ENCODE results near the gene PPP1R14B. TPM values are rescaled to one million over a fixed set of nuclear protein-coding genes. Genes with fewer than 3 reads are reported as not detected.

Gene PPP1R14B
- total and polyA plus RNA-seq, 2 donors (not counting 3 experiments of a cell fraction or from before 2014, with no cell fraction given), result 308 to 431 TPM

GRCh38 chr11:64219354-64219684 lies 27.4 kb downstream of the PPP1R14B start:
- Histone ChIP-seq H3K9me1 (replicated peaks; ENCODE audit: control insufficient read depth, extremely low read depth, insufficient read depth, low read length) (no peaks in the 10 kb centered on the region), H3K4me1 (ENCODE audit: control insufficient read depth, extremely low read depth, insufficient read depth, low read length) (no peaks in the 10 kb centered on the region), H4K20me1 (replicated peaks; ENCODE audit: control insufficient read depth, extremely low read depth, insufficient read depth, low read length) (no peaks in the 10 kb centered on the region), H3K27me3 (ENCODE audit: control insufficient read depth in 2 of 2, insufficient read depth in 2 of 2, low read length in 2 of 2) (no peaks in the 10 kb centered on the region), H3K36me3 (ENCODE audit: control insufficient read depth in 2 of 2, extremely low read depth in 1 of 2, insufficient read depth in 2 of 2, low read length in 2 of 2) (peaks cover 0 to 6% of the 10 kb centered on the region in 2 experiments), H3K79me2 (ENCODE audit: control insufficient read depth, insufficient read depth, low read length) (no peaks in the 10 kb centered on the region), H3K27ac (ENCODE audit: insufficient read depth, low read depth, low read length) (no peak overlapping the region), H3K9ac (replicated peaks; ENCODE audit: extremely low read depth, insufficient read depth, low read length) (no peak overlapping the region), H3K9me3 (replicated peaks; ENCODE audit: control insufficient read depth, insufficient read depth, low read length) (no peaks in the 10 kb centered on the region), H3K4me2 (ENCODE audit: insufficient read depth, low read length) (no peak overlapping the region), H3K4me3 (replicated peaks in 1 of 3; ENCODE audit: insufficient read depth in 1 of 3, low read depth in 1 of 3, low read length in 3 of 3) (no peak overlapping the region), H2AFZ (ENCODE audit: low read depth, low read length) (no peak overlapping the region)
- no peak for DNase-seq (ENCODE audit: low read depth, low spot score)
- POLR2A ChIA-PET, result no interaction called here
- dilution Hi-C loops (cut with MboI; ENCODE audit: extremely low pct_ligation_motif_present, low sequenced_read_pairs) (no loop called here), intact Hi-C loops (cut with micrococcal nuclease) (no loop called here)
- no TSS peak for BruUV-seq (replicated peaks)
- CTCF ChIA-PET, result interaction anchor here (1.4 kb wide), 1 partner anchor 34 kb away, joined by 3 read pairs; the partner anchor contains the start of gene STIP1
- TF ChIP-seq POLR2AphosphoS5 (IDR thresholded peaks at IDR 0.05; ENCODE audit: insufficient read depth, low read depth, low read length) (no peak), JUN (IDR thresholded peaks at IDR 0.05; ENCODE audit: borderline replicate concordance, insufficient read depth, insufficient read length, low read depth) (no peak), MAX (IDR thresholded peaks at IDR 0.05; ENCODE audit: insufficient read depth, insufficient read length) (no peak), EZH2 (IDR thresholded peaks at IDR 0.05; ENCODE audit: borderline replicate concordance, low read depth, low read length, severe bottlenecking) (no peak), FOS (IDR thresholded peaks at IDR 0.05; ENCODE audit: borderline replicate concordance, insufficient read depth, low read length) (no peak), MYC (IDR thresholded peaks at IDR 0.05; ENCODE audit: low read depth, low read length) (no peak)
- no peak for FAIRE-seq

GRCh38 chr11:64218628-64219353 lies 28.0 kb downstream of the PPP1R14B start:
- no peak overlapping the region for H3K9ac ChIP-seq (replicated peaks; ENCODE audit: extremely low read depth, insufficient read depth, low read length)

More at GRCh38 chr11:64218628-64219353, 28.0 kb downstream of the PPP1R14B start:
- H4K20me1 ChIP-seq (replicated peaks; ENCODE audit: control insufficient read depth, extremely low read depth, insufficient read depth, low read length), result no peaks in the 10 kb centered on the region
- FAIRE-seq, result no peak
- H3K4me2 ChIP-seq (ENCODE audit: insufficient read depth, low read length), result no peak overlapping the region
- POLR2A ChIA-PET, result no interaction called here
- H3K27me3 ChIP-seq (ENCODE audit: control insufficient read depth in 2 of 2, insufficient read depth in 2 of 2, low read length in 2 of 2), result no peaks in the 10 kb centered on the region
- H3K4me3 ChIP-seq (replicated peaks in 1 of 3; ENCODE audit: insufficient read depth in 1 of 3, low read depth in 1 of 3, low read length in 3 of 3), result no peak overlapping the region
- peaks cover 0 to 4% of the 10 kb centered on the region in 2 experiments for H3K36me3 ChIP-seq (ENCODE audit: control insufficient read depth in 2 of 2, extremely low read depth in 1 of 2, insufficient read depth in 2 of 2, low read length in 2 of 2)
- no peak for TF ChIP-seq JUN (IDR thresholded peaks at IDR 0.05; ENCODE audit: borderline replicate concordance, insufficient read depth, insufficient read length, low read depth)
- TF ChIP-seq FOS (IDR thresholded peaks at IDR 0.05; ENCODE audit: borderline replicate concordance, insufficient read depth, low read length), result no peak
- TF ChIP-seq MAX (IDR thresholded peaks at IDR 0.05; ENCODE audit: insufficient read depth, insufficient read length), result no peak
- TF ChIP-seq POLR2A (IDR thresholded peaks at IDR 0.05; ENCODE audit: low read depth, low read length), result no peak
- no peak for TF ChIP-seq POLR2AphosphoS5 (IDR thresholded peaks at IDR 0.05; ENCODE audit: insufficient read depth, low read depth, low read length)
- TF ChIP-seq EZH2 (IDR thresholded peaks at IDR 0.05; ENCODE audit: borderline replicate concordance, low read depth, low read length, severe bottlenecking), result no peak
- no peak for TF ChIP-seq CTCF (IDR thresholded peaks at IDR 0.05; ENCODE audit: extremely low read depth in 1 of 2, insufficient read depth in 1 of 2, low read depth in 1 of 2, low read length in 2 of 2)
- no peak for TF ChIP-seq GATA2 (IDR thresholded peaks at IDR 0.05; ENCODE audit: insufficient read depth, insufficient read length, low read depth, low read length)
- no peak for TF ChIP-seq MYC (IDR thresholded peaks at IDR 0.05; ENCODE audit: low read depth, low read length)
- H2AFZ ChIP-seq (ENCODE audit: low read depth, low read length), result no peak overlapping the region
- CTCF ChIA-PET, result interaction anchor here (4.6 kb wide), 1 partner anchor 12 kb away, joined by 40 read pairs; the partner anchor contains the start of gene FERMT3
- H3K9me3 ChIP-seq (replicated peaks; ENCODE audit: control insufficient read depth, insufficient read depth, low read length), result no peaks in the 10 kb centered on the region
- no peaks in the 10 kb centered on the region for H3K79me2 ChIP-seq (ENCODE audit: control insufficient read depth, insufficient read depth, low read length)
- dilution Hi-C loops (cut with MboI; ENCODE audit: extremely low pct_ligation_motif_present, low sequenced_read_pairs), result no loop called here
- no peaks in the 10 kb centered on the region for H3K9me1 ChIP-seq (replicated peaks; ENCODE audit: control insufficient read depth, extremely low read depth, insufficient read depth, low read length)
- no peaks in the 10 kb centered on the region for H3K4me1 ChIP-seq (ENCODE audit: control insufficient read depth, extremely low read depth, insufficient read depth, low read length)
- no TSS peak for BruUV-seq (replicated peaks)
- DNase-seq (ENCODE audit: low read depth, low spot score), result no peak
- intact Hi-C loops (cut with micrococcal nuclease), result no loop called here
- no peak overlapping the region for H3K27ac ChIP-seq (ENCODE audit: insufficient read depth, low read depth, low read length)
